GM19463 (cell line): ENCODE data around the gene CEP85.
"Not testable (repeated sequence)": the region's sequence is repeated elsewhere in the genome, so short reads cannot be mapped to it uniquely, and the experiment has no call there.

Experiments used
- ATAC-seq: cut with Tn5 transposase; IDR thresholded peaks from one replicate; pipeline ENCODE4 v1.9.1; 2021; ENCODE audit warnings: mild to moderate bottlenecking, moderate library complexity; ENCODE audit not compliant: unreplicated experiment

Gene CEP85

DNA sequence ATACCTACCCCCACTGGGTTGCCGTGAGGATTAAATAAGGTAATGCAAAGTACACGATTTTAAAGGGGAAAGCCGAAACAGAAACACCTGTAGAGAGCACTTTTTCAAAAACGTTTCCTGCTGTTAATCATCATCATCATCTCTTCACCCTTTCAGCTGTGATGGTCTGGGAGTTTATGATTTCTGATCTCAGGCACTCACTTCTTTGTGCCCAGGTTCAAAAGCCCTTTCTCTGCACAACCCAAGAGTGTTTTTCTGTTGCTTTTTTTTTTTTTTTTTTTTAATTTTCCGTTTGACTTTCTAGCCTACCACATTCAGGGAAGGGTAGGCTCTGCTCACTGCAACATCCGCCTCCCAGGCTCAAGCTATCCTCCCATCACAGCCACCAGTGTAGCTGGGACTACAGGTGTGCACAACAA, 73.4 kb downstream of the CEP85 start:
- no peak for ATAC-seq

DNA sequence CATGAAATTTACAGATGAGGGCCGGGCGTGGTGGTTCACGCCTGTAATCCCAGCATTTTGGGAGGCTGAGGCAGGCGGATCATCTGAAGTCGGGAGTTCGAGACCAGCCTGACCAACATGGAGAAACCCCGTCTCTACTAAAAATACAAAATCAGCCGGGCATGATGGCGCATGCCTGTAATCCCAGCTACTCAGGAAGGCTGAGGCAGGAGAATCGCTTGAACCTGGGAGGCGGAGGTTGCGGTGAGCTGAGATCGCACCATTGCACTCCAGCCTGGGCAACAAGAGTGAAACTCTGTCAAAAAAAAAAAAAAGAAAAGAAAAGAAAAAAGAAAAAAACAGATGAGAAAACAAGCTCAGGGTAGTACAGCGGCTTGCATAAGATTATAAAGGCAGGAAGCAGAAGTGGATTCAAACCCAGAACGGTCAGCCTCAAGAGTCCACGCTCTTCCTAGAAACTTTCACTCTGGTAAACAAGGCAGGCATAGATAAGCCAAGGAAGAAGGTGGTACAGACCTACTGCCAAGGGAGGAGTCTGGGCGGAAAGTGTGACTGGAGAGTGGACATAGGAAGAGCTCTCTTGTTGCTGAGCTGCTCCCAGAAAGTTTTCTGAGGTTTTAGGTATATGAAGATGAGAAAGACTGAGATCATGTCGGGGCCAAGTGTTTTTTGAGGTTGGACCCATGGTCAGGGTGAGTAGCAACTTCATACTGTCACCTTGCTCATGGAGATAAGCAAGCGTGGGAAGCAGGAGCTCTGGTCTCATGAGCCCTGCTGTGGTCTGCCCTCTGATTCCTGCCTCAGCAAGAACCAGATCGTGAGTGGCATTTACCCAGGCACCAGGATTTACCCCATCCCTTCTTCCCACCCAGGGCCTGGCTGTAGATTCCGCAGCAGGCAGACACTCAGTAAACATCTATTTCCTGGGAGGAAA, 74.2 kb downstream of the CEP85 start:
- ATAC-seq, result not testable (repeated sequence)

DNA sequence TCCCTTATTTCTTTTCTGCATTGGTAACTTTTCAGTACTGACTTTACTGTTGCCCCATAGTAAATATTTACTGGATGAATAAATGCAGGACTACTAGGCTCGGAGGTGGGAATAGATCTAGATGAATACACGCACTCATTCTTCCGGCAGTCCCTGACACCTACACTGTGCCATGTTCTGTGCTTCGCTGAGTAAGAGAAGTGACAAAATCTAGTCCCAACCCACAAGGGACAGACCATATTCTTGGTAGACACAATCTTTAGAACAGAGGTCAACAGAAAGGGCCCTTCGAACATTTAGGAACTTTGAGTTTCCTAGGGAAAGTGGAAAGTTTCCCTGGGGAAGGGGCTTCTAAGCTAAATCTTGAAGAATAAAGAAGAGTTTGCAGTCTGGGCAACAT, 80.5 kb downstream of the CEP85 start:
- no peak for ATAC-seq

DNA sequence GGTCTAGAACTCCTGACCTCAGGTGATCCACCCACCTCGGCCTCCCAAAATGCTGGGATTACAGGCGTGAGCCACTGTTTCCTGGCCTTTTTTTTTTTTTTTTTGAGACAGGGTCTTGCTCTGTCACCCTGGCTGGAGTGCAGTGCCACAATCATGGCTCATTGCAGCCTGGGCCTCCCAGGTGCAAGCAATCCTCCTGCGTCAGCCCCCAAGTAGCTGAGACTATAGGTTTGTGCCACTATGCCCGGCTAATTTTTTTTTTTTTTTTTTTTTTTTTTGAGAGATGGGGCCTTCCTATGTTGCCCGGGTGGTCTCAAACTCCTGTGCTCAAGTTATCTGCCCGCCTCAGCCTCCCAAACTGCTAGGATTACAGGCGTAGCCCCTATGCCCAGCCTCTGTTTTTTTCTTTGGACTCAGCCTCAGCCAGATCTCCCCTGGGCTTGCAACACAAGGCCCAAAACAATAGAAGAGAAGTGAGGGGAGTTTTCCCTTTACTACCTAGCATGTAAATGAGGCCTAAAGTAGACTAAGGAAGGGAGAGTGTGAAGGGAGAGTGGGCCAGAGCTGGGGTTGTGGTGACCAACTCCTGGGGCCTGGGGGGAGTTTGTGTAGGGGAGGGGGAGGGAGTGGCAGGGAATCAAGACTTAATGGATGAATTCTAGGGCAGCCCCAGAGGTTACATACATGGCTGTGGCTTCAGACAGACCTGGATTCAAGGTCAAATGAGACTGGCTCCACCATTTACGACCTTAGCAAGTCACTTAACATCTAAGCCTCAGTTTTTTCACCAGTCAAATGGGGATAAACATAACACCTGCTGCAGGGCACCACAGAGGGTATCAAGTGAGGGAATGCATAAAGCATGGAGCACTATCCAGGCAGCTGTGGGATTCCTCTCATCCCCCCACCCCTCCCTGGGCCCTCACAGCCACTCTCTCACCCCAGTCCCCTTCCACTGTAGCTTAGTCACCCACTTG, 82.2 kb downstream of the CEP85 start:
- no peak for ATAC-seq

DNA sequence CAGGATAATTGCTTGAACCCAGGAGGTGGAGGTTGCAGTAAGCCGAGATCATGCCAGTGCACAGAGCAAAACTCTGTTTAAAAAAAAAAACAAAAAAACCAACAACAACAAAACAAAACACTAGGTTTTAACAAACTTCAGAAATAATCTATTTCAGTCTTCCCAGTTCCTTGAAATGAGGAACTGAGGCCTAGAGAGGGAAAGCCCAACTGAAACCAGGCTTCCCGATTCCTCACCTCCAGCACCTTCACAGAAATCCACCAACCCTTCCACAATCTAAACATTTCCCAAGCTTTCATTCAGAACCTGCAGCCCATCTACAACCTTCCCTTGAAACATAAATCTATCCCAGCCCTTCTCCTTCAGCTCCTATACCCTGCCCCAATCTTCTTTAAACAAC, 83.1 kb downstream of the CEP85 start:
- ATAC-seq, result no peak

DNA sequence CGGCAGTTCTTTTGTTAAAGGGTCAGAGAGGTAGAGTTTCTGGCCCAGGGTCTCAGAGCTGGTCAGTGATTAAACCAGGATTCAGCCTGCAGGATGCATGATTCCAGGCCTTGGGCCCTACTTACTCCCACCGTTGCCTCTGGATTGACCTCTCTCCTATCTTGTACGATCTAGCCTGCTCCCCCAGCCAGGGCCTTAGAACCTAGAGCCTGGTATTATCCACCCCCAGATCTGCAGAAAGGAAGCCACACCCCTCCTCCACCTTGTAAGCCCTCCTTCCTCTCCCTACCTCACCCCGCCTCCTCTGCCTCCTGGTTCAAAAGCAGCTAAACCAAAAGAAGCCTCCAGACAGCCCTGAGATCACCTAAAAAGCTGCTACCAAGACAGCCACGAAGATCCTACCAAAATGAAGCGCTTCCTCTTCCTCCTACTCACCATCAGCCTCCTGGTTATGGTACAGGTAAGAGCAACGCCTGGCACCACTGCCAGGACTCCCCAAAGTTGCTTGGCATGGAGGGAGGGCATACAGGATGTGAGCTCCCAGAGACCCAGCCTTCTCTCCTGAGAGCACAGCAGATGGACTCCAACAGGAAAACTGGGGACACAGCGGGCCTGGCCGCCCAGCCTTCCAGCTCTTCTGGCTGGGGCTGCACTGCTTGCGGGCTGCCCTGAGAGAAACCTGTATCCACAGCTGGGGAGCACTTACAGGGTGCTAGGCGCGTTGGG, 83.8 kb downstream of the CEP85 start, which contains the start of gene CD52:
Gene CD52, plus strand, starts transcription at position 347 of the 726 bp plus-strand sequence. Its CDS starts 60 bp downstream, at position 407.
- ATAC-seq, result no peak

DNA sequence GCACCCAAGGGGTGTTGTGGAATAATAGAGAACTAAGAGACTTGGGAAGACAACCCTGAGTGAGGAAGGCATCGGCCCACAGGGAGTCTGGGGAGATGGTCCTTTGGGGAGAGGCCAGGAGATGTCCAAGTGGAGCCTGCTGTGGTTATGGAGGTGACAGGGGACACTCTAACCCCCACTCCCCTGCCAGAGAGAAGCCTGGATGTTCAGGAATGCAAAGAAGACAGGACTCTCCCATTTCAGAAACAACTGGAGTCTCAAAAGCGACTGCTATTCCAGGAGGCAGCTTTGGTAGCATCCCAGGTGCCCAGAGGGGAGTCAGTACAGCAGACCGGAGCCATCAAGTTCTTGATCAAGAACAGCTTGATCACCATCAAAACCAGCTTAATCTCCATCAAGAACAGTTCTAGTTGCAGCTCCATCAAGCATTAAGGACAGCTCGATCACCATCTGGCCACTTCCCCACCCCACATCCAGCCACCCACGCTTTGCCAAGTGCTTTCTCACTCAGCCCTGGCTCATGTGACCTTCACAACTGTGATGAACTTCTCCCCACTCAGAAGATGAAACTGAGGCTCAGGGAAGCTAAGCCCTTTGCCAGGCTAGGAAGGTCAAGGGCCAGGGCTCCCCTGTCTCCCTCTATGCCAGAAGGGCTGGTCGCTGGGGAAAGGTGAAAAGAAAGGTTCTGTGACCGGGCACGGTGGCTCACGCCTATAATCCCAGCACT, 84.5 kb downstream of the CEP85 start:
- no peak for ATAC-seq

DNA sequence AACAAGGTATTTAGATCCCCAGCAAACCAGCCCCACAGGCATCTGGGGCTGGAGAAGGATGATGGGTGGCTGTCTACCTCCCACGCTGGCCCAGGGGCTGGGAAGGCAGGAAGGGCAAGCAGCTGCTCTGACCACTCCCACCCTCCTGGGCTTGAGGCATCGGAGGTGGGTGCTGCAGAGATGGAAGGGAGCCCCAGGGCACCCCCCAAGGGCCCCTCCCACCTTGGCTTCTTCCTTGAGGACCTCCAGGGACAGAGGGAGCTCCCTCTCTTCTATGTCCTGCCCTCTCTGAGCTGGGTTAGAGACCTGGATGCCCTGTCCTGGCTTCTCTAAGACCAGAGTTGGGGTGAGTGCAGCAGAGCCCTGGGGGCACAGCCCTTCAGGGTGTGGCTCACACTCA, 86.9 kb downstream of the CEP85 start:
- ATAC-seq, result no peak

DNA sequence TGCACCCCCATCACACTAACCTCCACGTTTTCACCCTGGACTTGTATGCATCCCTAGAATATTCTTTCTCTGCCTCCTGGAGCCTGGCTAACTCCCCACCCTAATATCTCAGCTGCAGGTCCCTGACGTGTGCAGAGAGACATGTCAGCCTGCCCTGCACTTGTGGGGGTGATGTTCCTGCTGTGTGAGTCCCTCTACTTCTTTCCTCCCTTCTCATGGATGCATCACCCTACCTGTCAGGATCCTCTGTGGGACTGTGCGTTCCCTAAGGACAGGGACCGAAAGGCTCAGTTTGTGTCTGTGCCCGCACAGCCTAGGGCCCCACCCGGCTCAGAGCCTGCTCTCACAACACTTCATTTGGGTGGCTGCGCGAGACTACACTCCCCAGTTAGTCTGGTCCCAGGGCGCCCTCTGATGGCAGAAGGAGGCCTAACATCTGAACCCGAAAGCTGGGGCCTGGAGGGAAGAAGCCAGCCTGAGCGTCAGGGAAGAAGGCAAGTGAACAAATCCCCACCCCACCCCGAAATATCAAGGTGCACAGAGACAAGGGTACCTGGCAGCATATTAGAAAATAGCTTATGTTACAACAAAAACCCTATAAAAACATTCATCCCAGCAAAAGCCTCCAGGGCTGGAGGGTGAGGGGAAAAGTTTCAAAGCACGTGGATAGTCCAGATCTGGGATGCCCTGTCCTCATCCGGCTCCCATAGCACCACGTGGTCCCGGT, 87.5 kb downstream of the CEP85 start:
- ATAC-seq, result peak; percentile 42

DNA sequence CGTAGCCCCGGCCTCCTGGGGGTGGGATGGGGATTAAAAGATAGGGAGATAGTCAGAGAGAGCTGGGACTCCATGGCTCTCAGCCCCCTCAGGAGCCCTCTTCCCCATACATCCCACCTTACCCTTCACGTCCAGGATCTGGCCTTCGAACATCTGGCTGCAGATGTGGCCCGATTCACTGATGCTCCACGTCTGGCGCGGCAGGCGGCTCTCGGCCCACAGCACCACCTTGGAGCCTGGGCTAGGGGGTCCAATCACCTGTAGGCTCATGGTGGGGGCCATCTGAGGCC, 88.0 kb downstream of the CEP85 start:
- no peak for ATAC-seq

DNA sequence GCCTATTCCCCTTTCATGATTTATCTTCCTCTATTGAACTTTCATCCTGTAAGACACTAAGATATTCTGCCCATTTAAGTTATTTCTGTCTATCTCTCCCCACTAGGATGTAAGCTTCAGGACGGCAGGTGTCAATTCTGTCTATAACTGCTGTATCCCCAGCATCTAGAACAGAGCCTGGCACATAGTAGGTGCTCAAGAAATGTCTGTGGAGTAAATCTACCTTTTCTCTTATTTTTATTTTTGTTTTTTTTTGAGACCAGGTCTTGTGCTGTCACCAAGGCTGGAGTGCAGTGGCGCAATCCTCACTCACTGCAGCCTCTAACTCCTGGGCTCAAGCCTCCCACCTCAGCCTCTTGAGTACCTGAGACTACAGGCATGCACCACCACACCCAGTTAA, 89.4 kb downstream of the CEP85 start:
- no peak for ATAC-seq

DNA sequence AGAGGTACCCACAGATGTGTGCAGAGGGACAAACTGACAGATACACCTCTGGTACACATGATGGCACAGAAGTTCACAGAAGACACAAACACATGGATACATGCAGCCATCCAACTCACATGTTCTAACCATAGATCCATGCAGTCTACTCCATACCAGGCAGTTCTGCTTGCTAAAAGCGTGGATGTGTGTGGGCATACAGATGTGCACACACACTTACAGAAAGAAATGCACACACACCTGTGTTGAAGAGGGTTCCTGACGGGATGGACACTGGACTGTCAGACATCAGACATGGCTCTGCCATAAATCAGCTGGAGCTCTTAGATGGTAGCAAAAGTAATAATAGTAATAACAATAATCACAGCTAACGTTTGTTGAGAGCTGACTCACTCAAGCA, 90.5 kb downstream of the CEP85 start:
- no peak for ATAC-seq

DNA sequence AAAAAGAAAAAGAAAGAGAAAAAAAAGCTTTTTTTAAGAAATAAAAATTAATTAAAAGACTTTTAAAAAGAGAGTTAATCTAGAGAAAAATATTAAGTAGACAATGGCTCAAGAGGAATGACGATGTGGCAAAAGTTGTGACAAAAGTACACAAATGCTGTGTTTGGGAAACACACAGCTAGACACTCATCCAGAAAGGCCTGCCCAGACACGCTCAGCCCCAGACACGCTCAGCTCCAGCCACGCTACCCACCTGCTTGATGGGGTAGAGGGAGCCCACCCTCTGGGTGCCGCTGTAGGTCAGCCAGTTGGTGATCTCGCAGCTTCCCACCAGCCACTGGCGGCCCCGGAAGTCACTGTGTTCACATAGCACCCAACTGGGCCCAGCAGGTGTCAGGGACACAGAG, 94.0 kb downstream of the CEP85 start:
- ATAC-seq, result no peak
